Choroid plexus epithelial cell (primary cell): Measurements from ENCODE around the gene OMA1.

Source experiments
- DNase-seq: peaks from one replicate; pipeline ENCODE4 v3.0.0-alpha.2; 2010; ENCODE audit warnings: low read depth
- H3K4me3 ChIP-seq: 2 replicates; pipeline ENCODE4 v1.5.1; 2011; ENCODE audit warnings: low read depth, mild to moderate bottlenecking, control low read depth, low read length, moderate library complexity
- CTCF ChIP-seq: conservative IDR thresholded peaks from 2 replicates; pipeline ENCODE4 v1.5.1; 2011; ENCODE audit warnings: low read depth, mild to moderate bottlenecking, control low read depth, inconsistent platforms, low read length, moderate library complexity

Gene OMA1

GRCh38 chr1:58439946-58440345 lies 106.6 kb downstream of the OMA1 start:
- no peak for DNase-seq
- no peak for TF ChIP-seq CTCF
- H3K4me3 ChIP-seq: no peak overlapping the region

- no peak overlapping the region for H3K4me3 ChIP-seq
- no peak for TF ChIP-seq CTCF
- no peak for DNase-seq
Observed at GRCh38 chr1:58438468-58438867, 108.1 kb downstream of the OMA1 start.

- TF ChIP-seq CTCF: no peak
Observed at GRCh38 chr1:58437623-58438022, 108.9 kb downstream of the OMA1 start.

GRCh38 chr1:58436615-58437297 lies 109.8 kb downstream of the OMA1 start:
- DNase-seq: no peak
- TF ChIP-seq CTCF: no peak

More at GRCh38 chr1:58437623-58438022, 108.9 kb downstream of the OMA1 start:
- DNase-seq: no peak
- no peak overlapping the region for H3K4me3 ChIP-seq

GRCh38 chr1:58435376-58435775 lies 111.2 kb downstream of the OMA1 start:
- DNase-seq: no peak
- TF ChIP-seq CTCF: no peak
- H3K4me3 ChIP-seq: no peak overlapping the region

More at GRCh38 chr1:58436615-58437297, 109.8 kb downstream of the OMA1 start:
- no peak overlapping the region for H3K4me3 ChIP-seq

- no peak overlapping the region for H3K4me3 ChIP-seq
- no peak for DNase-seq
- no peak for TF ChIP-seq CTCF
Observed at GRCh38 chr1:58434607-58435006, 111.9 kb downstream of the OMA1 start.

GRCh38 chr1:58434181-58434580 lies 112.3 kb downstream of the OMA1 start:
- no peak for TF ChIP-seq CTCF
- no peak for DNase-seq
- H3K4me3 ChIP-seq: no peak overlapping the region
